B cell (primary cell): Measurements from ENCODE around the gene SMARCAD1. TPM values are rescaled to one million over a fixed set of nuclear protein-coding genes. Genes with fewer than 3 reads are reported as not detected.

Source experiments
- ATAC-seq: fragments of 200-7000 bp; cut with Tn5 transposase; one replicate; pipeline ENCODE4 v1.10.0; 2021; ENCODE audit warnings: low read depth, mild to moderate bottlenecking, moderate number of reproducible peaks, moderate library complexity
- CTCF ChIA-PET: fragments of 350-600 bp; sonication (Branson Sonifier 250); formaldehyde crosslinking; loops from one replicate; lab custom pipeline; 2021; ENCODE audit warnings: antibody characterized with exemption, inconsistent platforms; lab: Charles Lee
- POLR2A ChIA-PET: fragments of 350-600 bp; sonication (Branson Sonifier 250); formaldehyde crosslinking; loops from one replicate; lab custom pipeline; 2021; ENCODE audit warnings: antibody characterized with exemption; lab: Charles Lee
- DNase-seq: peaks from one replicate; pipeline ENCODE4 v3.0.0; 2013
- H2AFZ ChIP-seq: 2 replicates; pipeline ENCODE4 v1.6.1; 2012; ENCODE audit warnings: mild to moderate bottlenecking, low read depth, low read length; ENCODE audit not compliant: insufficient read depth, poor library complexity, severe bottlenecking
- H3K27ac ChIP-seq, 2 donors: 1 replicate in 1 of 2; 2 replicates in 1 of 2; pipeline ENCODE4 v1.5.1; 2012 to 2013; ENCODE audit warnings: low read length in 2 of 2, mild to moderate bottlenecking in 2 of 2, moderate library complexity in 1 of 2
- H3K27me3 ChIP-seq, 4 experiments: fragments of 200-600 bp in 1 of 4; sonication (generic) in 1 of 4; replicated peaks in 1 of 4; 1 replicate in 2 of 4; 2 replicates in 2 of 4; pipeline versions ENCODE4 v1.6.1 to v1.7.0; 2013 to 2016; ENCODE audit warnings: low read length in 3 of 4, mild to moderate bottlenecking in 2 of 4, mixed read lengths in 1 of 4, moderate library complexity in 1 of 4; ENCODE audit not compliant: insufficient read depth in 4 of 4, control insufficient read depth in 3 of 4; ENCODE audit errors: control extremely low read depth in 1 of 4
- H3K36me3 ChIP-seq, 2 experiments: replicated peaks in 1 of 2; 1 replicate in 1 of 2; 2 replicates in 1 of 2; pipeline versions ENCODE4 v1.6.1 to v1.7.1; 2013; ENCODE audit warnings: low read length in 1 of 2; ENCODE audit not compliant: insufficient read depth in 2 of 2, control insufficient read depth in 1 of 2; ENCODE audit errors: control extremely low read depth in 1 of 2, extremely low read depth in 1 of 2
- H3K4me1 ChIP-seq, 2 donors: fragments of 200-600 bp in 1 of 2; sonication (generic) in 1 of 2; 1 replicate in 1 of 2; 2 replicates in 1 of 2; pipeline versions ENCODE4 v1.5.1 to v1.6.1; 2013 to 2017; ENCODE audit warnings: low read length in 2 of 2; ENCODE audit not compliant: control insufficient read depth in 2 of 2, insufficient read depth in 2 of 2
- H3K4me2 ChIP-seq: replicated peaks from 2 replicates; pipeline ENCODE3; 2012; ENCODE audit warnings: mild to moderate bottlenecking, low read depth, low read length; ENCODE audit not compliant: poor library complexity, severe bottlenecking
- H3K4me3 ChIP-seq, 5 experiments: fragments of 200-600 bp in 1 of 5; sonication (generic) in 1 of 5; 1 replicate in 3 of 5; 2 replicates in 2 of 5; pipeline versions ENCODE4 v1.5.1 to v1.7.0; 2011 to 2016; ENCODE audit warnings: low read length in 4 of 5, mild to moderate bottlenecking in 4 of 5, low read depth in 2 of 5, control low read depth in 1 of 5, moderate library complexity in 1 of 5; ENCODE audit not compliant: insufficient read depth in 1 of 5; ENCODE audit errors: control extremely low read depth in 1 of 5, extremely low read depth in 1 of 5
- H3K79me2 ChIP-seq: fragments of 200-600 bp; sonication (generic); one replicate; pipeline ENCODE4 v1.6.0; 2016; ENCODE audit warnings: low read length; ENCODE audit not compliant: control insufficient read depth, insufficient read depth
- H3K9ac ChIP-seq: fragments of 200-600 bp; sonication (generic); 2 replicates; pipeline ENCODE4 v1.6.1; 2017; ENCODE audit warnings: mild to moderate bottlenecking, low read length, moderate library complexity
- H3K9me3 ChIP-seq, 3 donors: one replicate each; pipeline versions ENCODE4 v1.6.1 to v1.7.1; 2013; ENCODE audit warnings: low read length in 2 of 3; ENCODE audit not compliant: control insufficient read depth in 2 of 3, insufficient read depth in 1 of 3; ENCODE audit errors: control extremely low read depth in 1 of 3
- H4K20me1 ChIP-seq: 2 replicates; pipeline ENCODE4 v1.6.0; 2012; ENCODE audit warnings: mild to moderate bottlenecking, low read length; ENCODE audit not compliant: insufficient read depth, control insufficient read depth, poor library complexity, severe bottlenecking
- H3K27ac Mint-ChIP-seq: one replicate; pipeline ENCODE4 v1.8.0; 2021; ENCODE audit warnings: mixed read lengths
- H3K27me3 Mint-ChIP-seq: one replicate; pipeline ENCODE4 v1.8.0; 2021; ENCODE audit warnings: mixed read lengths
- H3K4me1 Mint-ChIP-seq: one replicate; pipeline ENCODE4 v1.8.0; 2021; ENCODE audit warnings: mixed read lengths
- H3K4me3 Mint-ChIP-seq: one replicate; pipeline ENCODE4 v1.8.0; 2021; ENCODE audit warnings: mixed read lengths
- H3K9me3 Mint-ChIP-seq: one replicate; pipeline ENCODE4 v1.8.0; 2022; ENCODE audit warnings: mixed read lengths; ENCODE audit not compliant: insufficient read depth
- EZH2 ChIP-seq: IDR thresholded peaks from 2 replicates; pipeline ENCODE4 v1.6.1; 2012; ENCODE audit warnings: borderline replicate concordance, low read depth, mild to moderate bottlenecking, moderate library complexity, low read length; ENCODE audit not compliant: insufficient read depth, poor library complexity, severe bottlenecking
- WGBS: methylation state at CpG from one replicate; pipeline ENCODE4 v1.1.5; 2013; ENCODE audit warnings: missing lambda C conversion rate; ENCODE audit not compliant: insufficient coverage; 5-methylcytosine and 5-hydroxymethylcytosine counted together
- intact Hi-C: fragments of 100-400 bp; cut with micrococcal nuclease; formaldehyde crosslinking; loops from one replicate; pipeline ENCODE4 v1.10.0; 2022
- polyA plus RNA-seq: library from polyadenylated mRNA; depleted of rRNA; stranded (reverse); fragments of >200 nt; gene quantifications from 2 replicates; pipeline ENCODE4 v1.2.3, GENCODE V29; 2012
- total RNA-seq, 2 donors: library from RNA; stranded (reverse); fragments of 120-200 nt in 1 of 2; gene quantifications; 1 replicate in 1 of 2; 2 replicates in 1 of 2; pipeline versions ENCODE4 v1.2.3 to v1.2.4, GENCODE V29; 2013 to 2022
- TF ChIP-seq, protein P1 (sequence below): fragments of 200-600 bp; IDR thresholded peaks from one replicate; pipeline ENCODE4 v1.8.0; 2022; ENCODE audit warnings: antibody characterized with exemption, mild to moderate bottlenecking

The SMARCAD1 gene
- total and polyA plus RNA-seq, 2 donors (not counting 1 experiment from before 2014, with no cell fraction given), result 8.2 to 26.7 TPM

- Mint-ChIP-seq H3K27ac (no peak overlapping the region), H3K4me3 (no peak overlapping the region), H3K4me1 (no peaks in the 10 kb centered on the region), H3K9me3 (peaks cover 9% of the 10 kb centered on the region), H3K27me3 (peaks cover 13% of the 10 kb centered on the region)
- no peaks in the 10 kb centered on the region for H4K20me1 ChIP-seq
- no peaks in the 10 kb centered on the region for H3K27me3 ChIP-seq
- intact Hi-C loops, result no loop called here
- no peak overlapping the region for H3K4me3 ChIP-seq
- no peaks in the 10 kb centered on the region for H3K79me2 ChIP-seq
- WGBS, result no CpG with 5 or more reads among the region's 1 CpG
- H3K9me3 ChIP-seq, result peaks cover 1 to 22% (median 12%) of the 10 kb centered on the region in 3 donors
- no peak overlapping the region for H3K4me2 ChIP-seq
- no peak overlapping the region for H2AFZ ChIP-seq
- H3K9ac ChIP-seq, result no peak overlapping the region
- H3K27ac ChIP-seq, result no peak overlapping the region
- TF ChIP-seq EZH2, result no peak
- TF ChIP-seq, protein P1, sequence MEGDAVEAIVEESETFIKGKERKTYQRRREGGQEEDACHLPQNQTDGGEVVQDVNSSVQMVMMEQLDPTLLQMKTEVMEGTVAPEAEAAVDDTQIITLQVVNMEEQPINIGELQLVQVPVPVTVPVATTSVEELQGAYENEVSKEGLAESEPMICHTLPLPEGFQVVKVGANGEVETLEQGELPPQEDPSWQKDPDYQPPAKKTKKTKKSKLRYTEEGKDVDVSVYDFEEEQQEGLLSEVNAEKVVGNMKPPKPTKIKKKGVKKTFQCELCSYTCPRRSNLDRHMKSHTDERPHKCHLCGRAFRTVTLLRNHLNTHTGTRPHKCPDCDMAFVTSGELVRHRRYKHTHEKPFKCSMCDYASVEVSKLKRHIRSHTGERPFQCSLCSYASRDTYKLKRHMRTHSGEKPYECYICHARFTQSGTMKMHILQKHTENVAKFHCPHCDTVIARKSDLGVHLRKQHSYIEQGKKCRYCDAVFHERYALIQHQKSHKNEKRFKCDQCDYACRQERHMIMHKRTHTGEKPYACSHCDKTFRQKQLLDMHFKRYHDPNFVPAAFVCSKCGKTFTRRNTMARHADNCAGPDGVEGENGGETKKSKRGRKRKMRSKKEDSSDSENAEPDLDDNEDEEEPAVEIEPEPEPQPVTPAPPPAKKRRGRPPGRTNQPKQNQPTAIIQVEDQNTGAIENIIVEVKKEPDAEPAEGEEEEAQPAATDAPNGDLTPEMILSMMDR, result no peak
- ChIA-PET CTCF (no interaction called here), POLR2A (no interaction called here)
- H3K4me1 ChIP-seq, result no peaks in the 10 kb centered on the region
- ATAC-seq, result no peak
- no peaks in the 10 kb centered on the region for H3K36me3 ChIP-seq
- no peak for DNase-seq
Measured at GRCh38 chr4:94325835-94326234, 118.2 kb downstream of the SMARCAD1 start.

- no peak overlapping the region for H3K27ac ChIP-seq
- WGBS, result 86% methylated on average over 1 of the region's 1 CpG
- DNase-seq (no peak), ATAC-seq (no peak)
- ChIA-PET POLR2A (no interaction called here), CTCF (no interaction called here)
- H4K20me1 ChIP-seq, result no peaks in the 10 kb centered on the region
- no peak overlapping the region for H3K27ac Mint-ChIP-seq
- no peak overlapping the region for H3K4me3 Mint-ChIP-seq
- no peaks in the 10 kb centered on the region for H3K27me3 ChIP-seq
- H3K4me1 ChIP-seq, result no peaks in the 10 kb centered on the region
- peaks cover 1 to 22% (median 12%) of the 10 kb centered on the region in 3 donors for H3K9me3 ChIP-seq
- TF ChIP-seq EZH2, result no peak
- TF ChIP-seq, protein P1, result no peak
- H2AFZ ChIP-seq, result no peak overlapping the region
- H3K36me3 ChIP-seq, result no peaks in the 10 kb centered on the region
- peaks cover 13% of the 10 kb centered on the region for H3K27me3 Mint-ChIP-seq
- intact Hi-C loops, result no loop called here
- H3K4me3 ChIP-seq, result no peak overlapping the region
- H3K4me1 Mint-ChIP-seq, result no peaks in the 10 kb centered on the region
- no peaks in the 10 kb centered on the region for H3K79me2 ChIP-seq
- H3K4me2 ChIP-seq, result no peak overlapping the region
- H3K9ac ChIP-seq, result no peak overlapping the region
- peaks cover 9% of the 10 kb centered on the region for H3K9me3 Mint-ChIP-seq
Measured at GRCh38 chr4:94329933-94330332, 122.3 kb downstream of the SMARCAD1 start.
